NCI-H1436 (cell line): Measurements from ENCODE around the gene ALDH5A1.
"Not testable (repeated sequence)": the region's sequence is repeated elsewhere in the genome, so short reads cannot be mapped to it uniquely, and the experiment has no call there.

Experiments used
- DNase-seq: peaks from one replicate; lab custom pipeline; 2025; lab: John Stamatoyannopoulos, UW

ALDH5A1 gene

GRCh38 chr6:24486065-24486464 is 8.7 kb upstream of the ALDH5A1 start:
- no peak for DNase-seq

- DNase-seq, result no peak
Observed at GRCh38 chr6:24489470-24489869, 5.3 kb upstream of the ALDH5A1 start, which contains the start of gene GPLD1. GPLD1 (minus strand) TSS chr6:24489578; CDS start chr6:24489511, 67 bp downstream.

- no peak for DNase-seq
Observed at GRCh38 chr6:24489881-24490280, 4.9 kb upstream of the ALDH5A1 start.

- no peak for DNase-seq
Observed at GRCh38 chr6:24490948-24491347, 3.8 kb upstream of the ALDH5A1 start.

GRCh38 chr6:24492475-24492874 is 2.3 kb upstream of the ALDH5A1 start:
- DNase-seq, result no peak

GRCh38 chr6:24493945-24494820 is 586 bp upstream of the ALDH5A1 start:
- DNase-seq, result no peak

- DNase-seq, result no peak
Observed at GRCh38 chr6:24497254-24497970, 2.6 kb downstream of the ALDH5A1 start.

GRCh38 chr6:24500683-24501082 is 5.9 kb downstream of the ALDH5A1 start:
- no peak for DNase-seq

GRCh38 chr6:24501374-24501773 is 6.6 kb downstream of the ALDH5A1 start:
- DNase-seq, result no peak

GRCh38 chr6:24501914-24502313 is 7.1 kb downstream of the ALDH5A1 start:
- no peak for DNase-seq

GRCh38 chr6:24504287-24504648 is 9.5 kb downstream of the ALDH5A1 start:
- DNase-seq, result no peak

- DNase-seq, result no peak
Observed at GRCh38 chr6:24504649-24505586, 10.1 kb downstream of the ALDH5A1 start.

- DNase-seq, result no peak
Observed at GRCh38 chr6:24506814-24507520, 12.2 kb downstream of the ALDH5A1 start.

GRCh38 chr6:24511976-24512375 is 17.2 kb downstream of the ALDH5A1 start:
- DNase-seq, result not testable (repeated sequence)

- DNase-seq, result no peak
Observed at GRCh38 chr6:24513602-24514001, 18.8 kb downstream of the ALDH5A1 start.

GRCh38 chr6:24517659-24518543 is 23.1 kb downstream of the ALDH5A1 start:
- DNase-seq, result no peak

- peak; percentile 6 for DNase-seq
Observed at GRCh38 chr6:24520929-24521546, 26.3 kb downstream of the ALDH5A1 start.

- DNase-seq, result peak; percentile 12
Observed at GRCh38 chr6:24522228-24523176, 27.7 kb downstream of the ALDH5A1 start.

GRCh38 chr6:24524329-24524728 is 29.6 kb downstream of the ALDH5A1 start:
- DNase-seq, result no peak
